Measurements from ENCODE around the gene FMOD. TPM values are rescaled to one million over a fixed set of nuclear protein-coding genes. Genes with fewer than 3 reads are reported as not detected.

FMOD gene
- total RNA-seq, 1 experiment from 2014 or later, result 0.69 TPM

- BruUV-seq (replicated peaks), result no TSS peak
- ChIA-PET CTCF (no interaction called here), POLR2A (ENCODE audit: low non-redundant PET) (no interaction called here)
- no peaks in the 10 kb centered on the region for H3K9me3 ChIP-seq (ENCODE audit: low read depth, low read length, poor library complexity, severe bottlenecking)
- intact Hi-C loops (cut with micrococcal nuclease; ENCODE audit: unreplicated experiment), result no loop called here
- no peaks in the 10 kb centered on the region for H3K36me3 ChIP-seq (ENCODE audit: insufficient read depth, low read length, poor library complexity, severe bottlenecking)
- no peaks in the 10 kb centered on the region for H3K4me1 ChIP-seq (ENCODE audit: insufficient read depth, low read length, poor library complexity, severe bottlenecking)
- H3K27me3 ChIP-seq (replicated peaks; ENCODE audit: insufficient read depth, low read depth, low read length, poor library complexity), result no peaks in the 10 kb centered on the region
- no peak for TF ChIP-seq CTCF (conservative IDR thresholded peaks at IDR 0.05; ENCODE audit: low read depth, low read length)
- no peak for TF ChIP-seq EZH2 (IDR thresholded peaks at IDR 0.05; ENCODE audit: borderline replicate concordance, low read depth, low read length, poor library complexity, severe bottlenecking)
- H3K4me3 ChIP-seq (ENCODE audit: low read depth, low read length, poor library complexity, severe bottlenecking), result no peak overlapping the region
- no peak for DNase-seq (ENCODE audit: low spot score)
- H3K27ac ChIP-seq (ENCODE audit: low read depth, low read length, poor library complexity, severe bottlenecking), result no peak overlapping the region
Measured at GRCh38 chr1:203371288-203371687, 20.4 kb upstream of the FMOD start.

- ChIA-PET POLR2A (ENCODE audit: low non-redundant PET) (no interaction called here), CTCF (no interaction called here)
Measured at GRCh38 chr1:203369666-203370065, 18.7 kb upstream of the FMOD start.

GRCh38 chr1:203368624-203369451, 17.9 kb upstream of the FMOD start:
- no peak overlapping the region for H3K27ac ChIP-seq (ENCODE audit: low read depth, low read length, poor library complexity, severe bottlenecking)
- no peaks in the 10 kb centered on the region for H3K27me3 ChIP-seq (replicated peaks; ENCODE audit: insufficient read depth, low read depth, low read length, poor library complexity)
- intact Hi-C loops (cut with micrococcal nuclease; ENCODE audit: unreplicated experiment), result no loop called here
- no peak for DNase-seq (ENCODE audit: low spot score)
- H3K9me3 ChIP-seq (ENCODE audit: low read depth, low read length, poor library complexity, severe bottlenecking), result no peaks in the 10 kb centered on the region
- no peak overlapping the region for H3K4me3 ChIP-seq (ENCODE audit: low read depth, low read length, poor library complexity, severe bottlenecking)
- ChIA-PET CTCF (no interaction called here), POLR2A (ENCODE audit: low non-redundant PET) (no interaction called here)
- no peaks in the 10 kb centered on the region for H3K36me3 ChIP-seq (ENCODE audit: insufficient read depth, low read length, poor library complexity, severe bottlenecking)
- no peaks in the 10 kb centered on the region for H3K4me1 ChIP-seq (ENCODE audit: insufficient read depth, low read length, poor library complexity, severe bottlenecking)
- no peak for TF ChIP-seq CTCF (conservative IDR thresholded peaks at IDR 0.05; ENCODE audit: low read depth, low read length)
- no peak for TF ChIP-seq EZH2 (IDR thresholded peaks at IDR 0.05; ENCODE audit: borderline replicate concordance, low read depth, low read length, poor library complexity, severe bottlenecking)
- BruUV-seq (replicated peaks), result no TSS peak

More at GRCh38 chr1:203369666-203370065, 18.7 kb upstream of the FMOD start:
- no peaks in the 10 kb centered on the region for H3K9me3 ChIP-seq (ENCODE audit: low read depth, low read length, poor library complexity, severe bottlenecking)
- BruUV-seq (replicated peaks), result no TSS peak
- no peak for DNase-seq (ENCODE audit: low spot score)
- H3K27me3 ChIP-seq (replicated peaks; ENCODE audit: insufficient read depth, low read depth, low read length, poor library complexity), result no peaks in the 10 kb centered on the region
- no peaks in the 10 kb centered on the region for H3K4me1 ChIP-seq (ENCODE audit: insufficient read depth, low read length, poor library complexity, severe bottlenecking)
- H3K4me3 ChIP-seq (ENCODE audit: low read depth, low read length, poor library complexity, severe bottlenecking), result no peak overlapping the region
- H3K36me3 ChIP-seq (ENCODE audit: insufficient read depth, low read length, poor library complexity, severe bottlenecking), result no peaks in the 10 kb centered on the region
- H3K27ac ChIP-seq (ENCODE audit: low read depth, low read length, poor library complexity, severe bottlenecking), result no peak overlapping the region
- TF ChIP-seq CTCF (conservative IDR thresholded peaks at IDR 0.05; ENCODE audit: low read depth, low read length) (no peak), EZH2 (IDR thresholded peaks at IDR 0.05; ENCODE audit: borderline replicate concordance, low read depth, low read length, poor library complexity, severe bottlenecking) (no peak)
- intact Hi-C loops (cut with micrococcal nuclease; ENCODE audit: unreplicated experiment), result no loop called here

Measured in A673 (cell line).